Activated T-helper 17 cell treated with anti-CD3 and anti-CD28 coated beads, Interleukin-2, amount 50 U/mL, for 72 hours (primary cell): ENCODE results near the gene RBBP4. TPM values are rescaled to one million over a fixed set of nuclear protein-coding genes. Genes with fewer than 3 reads are reported as not detected.
"Not testable (repeated sequence)": the region's sequence is repeated elsewhere in the genome, so short reads cannot be mapped to it uniquely, and the experiment has no call there.

Source experiments
- ATAC-seq: fragments of 150-1000 bp; cut with Tn5 transposase; replicated peaks from 2 replicates; pipeline ENCODE4 v1.10.0; 2021; ENCODE audit warnings: mild to moderate bottlenecking, moderate library complexity
- H3K27ac Mint-ChIP-seq: one replicate; pipeline ENCODE4 v1.8.0; 2022; ENCODE audit warnings: mixed read lengths
- H3K27me3 Mint-ChIP-seq: one replicate; pipeline ENCODE4 v1.8.0; 2022; ENCODE audit warnings: mixed read lengths
- H3K36me3 Mint-ChIP-seq: one replicate; pipeline ENCODE4 v1.8.0; 2022; ENCODE audit warnings: low read depth, mild to moderate bottlenecking, mixed read lengths
- H3K4me1 Mint-ChIP-seq: one replicate; pipeline ENCODE4 v1.8.0; 2022; ENCODE audit warnings: mixed read lengths
- H3K4me3 Mint-ChIP-seq: one replicate; pipeline ENCODE4 v1.8.0; 2022; ENCODE audit warnings: mild to moderate bottlenecking, mixed read lengths
- H3K9me3 Mint-ChIP-seq: one replicate; pipeline ENCODE4 v1.8.0; 2022; ENCODE audit warnings: mixed read lengths
- total RNA-seq, 2 donors: library from RNA; stranded (reverse); gene quantifications; one replicate each; pipeline ENCODE4 v1.2.3, GENCODE V29; 2022

The RBBP4 gene
- total RNA-seq, 2 donors from 2014 or later = 237 to 326 TPM

DNA sequence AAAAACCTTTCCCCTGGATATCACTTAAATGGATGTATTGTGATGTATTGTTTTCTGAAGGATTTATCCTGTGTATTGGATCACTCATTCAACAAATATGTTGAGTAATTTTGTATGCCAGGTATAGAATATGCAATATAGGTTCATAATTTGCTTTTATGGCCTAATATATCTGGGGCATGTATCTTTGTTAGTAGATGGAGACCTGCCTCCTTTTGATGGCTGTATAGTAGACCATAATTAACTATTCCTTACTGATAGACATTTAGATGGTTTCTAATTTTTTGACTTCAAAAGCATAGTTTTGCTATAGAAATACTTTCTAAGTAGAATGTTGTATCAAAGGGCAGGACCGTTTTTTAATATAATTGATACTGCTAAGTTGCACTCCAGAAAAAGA lies 8.6 kb downstream of the RBBP4 start:
- Mint-ChIP-seq H3K27ac (no peak overlapping the region), H3K4me3 (no peak overlapping the region), H3K4me1 (peaks cover 14% of the 10 kb centered on the region), H3K36me3 (peaks cover 99% of the 10 kb centered on the region), H3K9me3 (no peaks in the 10 kb centered on the region), H3K27me3 (no peaks in the 10 kb centered on the region)
- ATAC-seq = no peak

DNA sequence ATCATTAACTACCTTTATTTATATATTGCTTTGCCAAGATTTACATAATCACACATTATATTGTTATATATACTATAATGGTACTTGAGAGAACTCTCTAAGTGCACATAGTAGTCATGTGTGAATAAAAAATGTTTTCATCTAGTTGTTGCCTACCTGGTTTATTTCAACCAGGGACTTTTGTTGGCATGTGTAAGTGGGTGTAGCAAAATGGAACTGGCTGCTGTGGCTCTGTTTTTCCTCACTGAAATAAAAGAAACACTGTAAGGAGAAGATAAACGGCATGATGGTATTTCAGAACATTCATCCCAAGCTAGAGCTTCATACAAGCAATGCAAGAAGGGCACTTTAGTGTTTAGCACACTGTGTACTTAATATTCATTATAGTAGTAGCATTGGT lies 14.9 kb downstream of the RBBP4 start:
- Mint-ChIP-seq H3K27ac (no peak overlapping the region), H3K36me3 (peaks cover 100% of the 10 kb centered on the region), H3K4me3 (no peak overlapping the region), H3K4me1 (peaks cover 2% of the 10 kb centered on the region), H3K27me3 (no peaks in the 10 kb centered on the region), H3K9me3 (no peaks in the 10 kb centered on the region)
- no peak for ATAC-seq

DNA sequence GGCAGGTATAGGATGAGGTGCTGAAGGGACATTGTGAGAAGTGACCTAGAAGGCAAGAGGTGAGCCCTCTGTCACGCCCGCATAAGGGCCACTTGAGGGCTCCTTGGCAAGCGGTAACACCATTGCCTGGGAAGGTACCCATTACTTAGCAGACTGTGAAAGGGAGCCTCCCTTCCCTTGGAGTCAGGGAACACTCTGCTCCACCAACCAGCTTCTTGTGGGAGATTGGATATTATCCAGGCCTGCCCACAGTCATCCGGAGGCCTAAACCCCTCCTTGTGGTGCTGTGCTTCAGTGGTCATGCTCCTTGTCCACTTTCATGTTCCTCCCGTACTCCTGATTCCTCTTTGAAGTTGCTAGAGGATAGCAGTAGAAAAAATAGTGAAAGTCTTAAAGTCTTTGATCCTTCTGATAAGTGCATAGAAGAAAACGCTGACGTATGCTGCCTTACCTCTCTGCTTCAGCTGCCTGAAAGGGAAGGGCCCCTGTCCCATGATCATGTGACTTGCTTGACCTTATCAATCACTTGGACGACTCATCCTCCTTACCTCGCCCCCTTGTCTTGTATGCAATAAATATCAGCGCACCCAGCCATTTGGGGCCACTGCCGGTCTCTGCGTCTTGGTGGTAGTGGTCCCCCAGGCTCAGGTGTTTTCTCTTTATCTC lies 16.0 kb downstream of the RBBP4 start:
- Mint-ChIP-seq H3K9me3 (no peaks in the 10 kb centered on the region), H3K36me3 (peaks cover 100% of the 10 kb centered on the region), H3K27ac (no peak overlapping the region)

DNA sequence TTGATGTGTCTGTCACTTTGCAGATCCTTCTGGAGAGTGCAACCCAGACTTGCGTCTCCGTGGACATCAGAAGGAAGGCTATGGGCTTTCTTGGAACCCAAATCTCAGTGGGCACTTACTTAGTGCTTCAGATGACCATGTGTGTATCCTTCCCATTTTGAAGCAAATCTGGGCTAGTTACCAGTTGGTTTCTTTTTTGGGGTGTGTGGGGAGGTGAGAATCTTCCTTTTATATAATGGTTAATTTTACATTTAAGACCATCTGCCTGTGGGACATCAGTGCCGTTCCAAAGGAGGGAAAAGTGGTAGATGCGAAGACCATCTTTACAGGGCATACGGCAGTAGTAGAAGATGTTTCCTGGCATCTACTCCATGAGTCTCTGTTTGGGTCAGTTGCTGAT lies 17.7 kb downstream of the RBBP4 start:
- not testable (repeated sequence) for H3K4me3 Mint-ChIP-seq, H3K9me3 Mint-ChIP-seq, ATAC-seq, H3K27ac Mint-ChIP-seq, H3K27me3 Mint-ChIP-seq, H3K4me1 Mint-ChIP-seq
- peaks cover 100% of the 10 kb centered on the region for H3K36me3 Mint-ChIP-seq

More for the DNA sequence above, 16.0 kb downstream of the RBBP4 start:
- Mint-ChIP-seq H3K4me1 (peaks cover 3% of the 10 kb centered on the region), H3K27me3 (no peaks in the 10 kb centered on the region), H3K4me3 (no peak overlapping the region)
- no peak for ATAC-seq

DNA sequence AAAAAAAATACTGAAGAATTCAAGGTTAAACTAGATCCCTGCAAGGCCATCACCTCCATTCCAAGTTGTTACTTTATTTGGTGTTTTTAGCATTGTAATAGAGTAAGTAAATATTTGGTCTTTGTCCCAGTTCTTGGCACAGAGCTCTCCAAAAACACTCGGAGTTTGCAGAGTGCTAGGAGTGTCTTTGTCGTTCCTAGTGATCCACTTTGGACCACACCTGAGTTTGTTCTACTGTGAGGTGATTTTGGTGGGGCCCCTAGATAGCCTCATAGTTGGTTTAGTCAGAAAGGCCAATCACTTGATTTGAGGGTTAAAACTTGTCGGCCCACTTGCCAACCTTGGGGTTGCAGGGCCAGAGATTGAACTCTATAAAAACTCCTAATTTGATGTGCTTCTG lies 25.9 kb downstream of the RBBP4 start:
- Mint-ChIP-seq H3K36me3 (peaks cover 100% of the 10 kb centered on the region), H3K9me3 (no peaks in the 10 kb centered on the region), H3K27ac (no peak overlapping the region), H3K4me1 (no peaks in the 10 kb centered on the region), H3K4me3 (no peak overlapping the region), H3K27me3 (no peaks in the 10 kb centered on the region)
- no peak for ATAC-seq

DNA sequence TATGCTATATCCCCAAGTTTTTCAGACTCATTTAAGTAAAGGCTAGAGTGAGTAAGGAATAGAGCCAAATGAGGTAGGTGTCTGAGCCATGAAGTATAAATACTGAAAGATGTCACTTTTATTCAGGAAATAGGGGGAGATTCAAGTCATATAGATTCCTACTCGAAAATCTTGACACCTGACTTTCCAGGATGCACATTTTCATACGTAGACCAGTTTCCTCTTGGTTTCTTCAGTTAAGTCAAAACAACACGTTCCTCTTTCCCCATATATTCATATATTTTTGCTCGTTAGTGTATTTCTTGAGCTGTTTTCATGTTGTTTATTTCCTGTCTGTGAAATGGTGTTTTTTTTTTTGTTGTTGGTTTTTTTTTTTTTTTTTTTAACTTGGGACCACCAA lies 29.0 kb downstream of the RBBP4 start:
- not testable (repeated sequence) for H3K27ac Mint-ChIP-seq, ATAC-seq, H3K4me1 Mint-ChIP-seq, H3K4me3 Mint-ChIP-seq, H3K9me3 Mint-ChIP-seq, H3K27me3 Mint-ChIP-seq
- H3K36me3 Mint-ChIP-seq = peaks cover 97% of the 10 kb centered on the region

DNA sequence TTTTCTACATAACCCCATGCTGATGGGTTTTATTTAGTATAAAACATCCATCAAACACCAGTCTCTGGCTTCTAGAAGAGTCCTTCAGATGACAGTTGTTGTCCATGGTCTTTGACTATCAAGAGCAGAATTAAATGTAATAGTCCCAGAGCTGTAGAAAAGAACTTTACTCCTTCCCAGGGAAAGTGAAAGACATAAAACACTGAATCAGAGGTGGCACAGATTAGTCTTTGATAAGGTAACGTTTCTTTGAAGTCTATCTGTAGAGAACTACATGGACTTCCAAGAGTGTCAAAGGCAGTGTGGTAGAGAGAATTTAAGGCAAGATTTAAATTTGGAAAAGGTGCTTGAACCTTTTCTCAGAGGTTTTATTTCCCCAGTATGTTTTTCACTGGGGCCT lies 29.6 kb downstream of the RBBP4 start:
- no peaks in the 10 kb centered on the region for H3K9me3 Mint-ChIP-seq
- H3K27ac Mint-ChIP-seq = no peak overlapping the region
- H3K36me3 Mint-ChIP-seq = peaks cover 97% of the 10 kb centered on the region
- H3K4me1 Mint-ChIP-seq = peaks cover 5% of the 10 kb centered on the region
- no peaks in the 10 kb centered on the region for H3K27me3 Mint-ChIP-seq
- ATAC-seq = no peak
- H3K4me3 Mint-ChIP-seq = no peak overlapping the region

DNA sequence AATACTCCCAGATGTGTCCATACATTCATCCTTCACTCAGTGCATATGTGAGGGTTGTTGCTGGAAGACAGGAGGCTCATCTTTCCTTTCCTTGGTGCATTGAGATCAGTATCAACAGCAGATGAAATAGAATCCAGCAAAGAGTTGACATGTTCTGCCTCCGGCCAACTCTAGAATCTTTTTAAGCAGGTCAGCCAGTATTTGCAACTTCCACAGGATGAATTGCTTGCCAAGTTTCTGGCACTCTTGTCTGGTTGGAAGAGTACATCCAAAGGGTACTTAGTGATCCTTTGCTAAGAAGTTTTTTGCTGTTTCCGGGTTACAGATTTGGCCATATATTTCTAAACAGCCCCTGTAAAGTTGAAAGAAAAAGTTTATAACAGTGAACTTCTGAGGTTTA lies 30.5 kb downstream of the RBBP4 start:
- H3K4me1 Mint-ChIP-seq = peaks cover 5% of the 10 kb centered on the region
- H3K4me3 Mint-ChIP-seq = no peak overlapping the region
- ATAC-seq = no peak
- H3K9me3 Mint-ChIP-seq = no peaks in the 10 kb centered on the region
- no peaks in the 10 kb centered on the region for H3K27me3 Mint-ChIP-seq
- H3K27ac Mint-ChIP-seq = no peak overlapping the region
- peaks cover 97% of the 10 kb centered on the region for H3K36me3 Mint-ChIP-seq

DNA sequence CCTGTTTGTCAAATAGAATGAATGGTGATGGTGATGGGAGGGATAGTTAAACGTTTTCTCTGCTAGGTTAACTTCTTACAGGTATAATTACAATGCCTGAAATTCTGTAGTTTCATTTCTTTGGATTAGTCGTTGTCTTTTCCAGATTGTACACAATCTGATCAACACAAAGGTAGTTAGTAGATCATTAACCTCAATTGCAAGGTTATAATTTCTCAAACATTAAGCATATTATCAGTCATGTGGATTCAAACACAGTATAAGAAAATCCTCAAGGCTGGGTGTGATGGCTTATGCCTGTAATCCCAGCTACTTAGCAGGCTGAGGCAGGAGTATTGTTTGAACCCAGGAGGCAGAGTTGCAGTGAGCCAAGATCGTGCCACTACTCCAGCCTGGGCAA lies 31.0 kb downstream of the RBBP4 start:
- no peak overlapping the region for H3K27ac Mint-ChIP-seq
- no peaks in the 10 kb centered on the region for H3K9me3 Mint-ChIP-seq
- no peak overlapping the region for H3K4me3 Mint-ChIP-seq
- ATAC-seq = no peak
- H3K36me3 Mint-ChIP-seq = peaks cover 97% of the 10 kb centered on the region
- H3K4me1 Mint-ChIP-seq = peaks cover 5% of the 10 kb centered on the region
- no peaks in the 10 kb centered on the region for H3K27me3 Mint-ChIP-seq

DNA sequence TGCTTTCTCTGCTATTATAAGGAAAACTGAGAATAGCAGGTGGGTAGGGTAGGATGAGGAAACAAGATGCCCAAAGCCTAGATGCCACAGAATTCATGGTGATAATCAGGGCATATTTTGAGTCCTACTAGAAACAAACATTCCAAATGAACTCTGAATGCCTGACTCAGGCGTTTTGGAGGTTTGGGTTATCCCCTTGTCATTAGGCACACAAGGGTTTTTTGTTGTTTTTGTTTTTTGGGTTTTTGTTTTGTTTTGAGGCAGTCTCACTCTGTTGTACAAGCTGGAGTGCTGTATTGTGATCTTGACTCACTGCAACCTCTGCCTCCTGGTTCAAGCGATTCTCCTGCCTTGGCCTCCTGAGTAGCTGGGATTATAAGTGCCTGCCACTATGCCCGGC lies 32.4 kb downstream of the RBBP4 start:
- ATAC-seq = peak; percentile 19
- Mint-ChIP-seq H3K9me3 (no peaks in the 10 kb centered on the region), H3K4me3 (no peak overlapping the region), H3K27me3 (no peaks in the 10 kb centered on the region), H3K27ac (no peak overlapping the region), H3K4me1 (peaks cover 5% of the 10 kb centered on the region), H3K36me3 (peaks cover 84% of the 10 kb centered on the region)

DNA sequence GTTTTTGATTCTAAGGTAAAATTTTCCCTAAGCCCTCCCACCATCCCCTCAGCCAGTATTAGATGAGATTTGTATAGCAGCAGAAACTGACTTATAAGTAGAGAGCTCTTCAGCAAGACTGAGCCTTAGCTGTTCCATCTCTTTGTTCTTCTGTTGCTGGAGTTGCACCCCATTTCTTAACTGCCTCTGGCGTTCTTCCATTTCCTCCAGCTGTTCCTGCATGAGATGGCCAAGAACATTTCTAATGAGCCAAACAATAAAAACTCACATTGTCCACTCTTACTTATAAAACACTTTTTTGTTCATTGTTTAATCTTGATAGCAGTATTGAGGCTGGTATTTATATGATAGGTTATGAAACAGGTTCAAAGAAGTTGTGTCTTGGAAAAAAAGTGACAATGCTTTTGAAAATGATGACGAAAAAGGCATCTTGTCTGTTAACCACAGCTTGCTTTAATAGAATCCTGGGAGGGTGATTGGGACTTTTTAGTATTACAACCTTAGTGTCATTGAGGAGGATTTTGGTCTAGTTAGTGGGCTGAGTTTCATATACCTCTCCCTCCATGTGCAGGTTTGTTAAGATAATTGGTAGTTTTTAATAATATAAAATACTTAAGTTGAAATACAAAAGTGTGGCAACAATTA lies 33.3 kb downstream of the RBBP4 start:
- ATAC-seq = no peak
- Mint-ChIP-seq H3K27ac (peak overlapping the region; percentile 42), H3K4me1 (peaks cover 5% of the 10 kb centered on the region), H3K27me3 (no peaks in the 10 kb centered on the region), H3K36me3 (peaks cover 75% of the 10 kb centered on the region), H3K4me3 (no peak overlapping the region), H3K9me3 (no peaks in the 10 kb centered on the region)

DNA sequence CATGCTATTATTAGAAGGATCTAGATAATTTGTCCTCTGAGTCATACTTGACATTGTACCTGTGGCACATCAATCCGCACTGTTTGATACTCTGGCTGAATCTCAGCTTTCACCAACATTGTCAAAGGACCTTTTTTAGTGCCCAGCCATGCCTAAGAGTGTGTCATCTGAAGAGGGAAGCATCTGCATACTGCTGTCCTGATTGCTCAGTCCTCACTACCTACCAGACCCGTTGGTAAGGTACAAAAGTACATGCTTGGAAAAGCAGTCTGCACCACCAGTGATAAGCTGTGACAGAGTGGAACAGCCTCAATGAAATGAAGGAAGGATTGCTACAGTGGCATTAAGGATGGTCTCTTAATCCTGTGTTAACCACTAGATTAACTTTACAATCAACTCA lies 34.5 kb downstream of the RBBP4 start:
- no peaks in the 10 kb centered on the region for H3K27me3 Mint-ChIP-seq
- no peaks in the 10 kb centered on the region for H3K9me3 Mint-ChIP-seq
- H3K4me3 Mint-ChIP-seq = no peak overlapping the region
- H3K4me1 Mint-ChIP-seq = peaks cover 5% of the 10 kb centered on the region
- H3K36me3 Mint-ChIP-seq = peaks cover 63% of the 10 kb centered on the region
- H3K27ac Mint-ChIP-seq = no peak overlapping the region
- ATAC-seq = no peak

DNA sequence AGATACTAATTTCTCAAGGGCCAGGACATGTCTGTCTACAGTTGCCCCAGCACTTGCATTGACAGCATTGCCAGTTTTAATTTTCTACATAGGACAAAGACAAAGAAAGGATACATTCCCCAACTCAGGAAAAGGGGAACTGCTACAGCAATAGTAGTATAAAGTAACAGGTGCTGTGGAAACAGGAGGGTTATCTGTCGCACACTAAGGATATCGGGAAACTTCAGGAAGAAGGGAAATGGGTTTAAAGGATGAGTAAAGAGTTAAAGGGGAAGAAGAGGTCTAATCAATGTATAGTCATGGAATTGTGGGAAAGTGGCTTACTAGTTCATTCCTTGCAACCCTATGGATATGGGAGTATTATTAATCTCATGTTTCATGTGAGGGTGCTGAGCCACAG lies 35.4 kb downstream of the RBBP4 start:
- peaks cover 5% of the 10 kb centered on the region for H3K4me1 Mint-ChIP-seq
- no peak overlapping the region for H3K27ac Mint-ChIP-seq

DNA sequence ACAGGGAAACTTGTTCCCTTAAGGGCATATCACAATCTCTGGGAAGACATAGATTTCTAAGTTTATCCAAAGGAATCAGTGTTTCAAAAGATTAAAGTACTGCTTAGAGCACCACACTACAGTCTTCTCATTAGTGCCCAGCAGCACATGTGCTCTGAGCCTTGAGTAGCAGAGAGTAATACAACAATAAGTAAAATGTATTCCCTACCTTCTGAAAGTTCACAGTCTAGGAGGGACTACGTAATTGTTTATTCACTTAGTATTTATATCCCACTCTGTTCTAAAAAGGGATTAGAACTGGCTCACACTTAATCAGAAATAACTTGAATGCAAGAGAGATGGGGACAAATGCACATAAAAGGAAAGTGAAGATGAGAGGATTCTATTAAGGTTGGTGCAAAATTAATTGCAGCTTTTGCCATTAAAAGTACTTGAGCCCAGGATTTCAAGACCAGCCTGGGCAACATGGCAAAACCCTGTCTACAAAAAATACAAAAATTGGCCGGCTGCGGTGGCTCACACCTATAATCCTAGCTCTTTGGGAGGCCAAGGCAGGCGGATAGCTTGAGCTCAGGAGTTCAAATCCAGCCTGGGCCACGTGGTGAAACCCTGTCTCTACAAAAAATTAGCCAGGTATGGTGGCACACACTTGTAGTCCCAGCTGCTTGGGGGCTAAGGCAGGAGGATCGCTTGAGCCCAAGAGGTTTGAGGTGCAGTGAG lies 42.6 kb downstream of the RBBP4 start:
- Mint-ChIP-seq H3K4me3 (no peak overlapping the region), H3K36me3 (no peaks in the 10 kb centered on the region), H3K27me3 (no peaks in the 10 kb centered on the region), H3K27ac (no peak overlapping the region), H3K9me3 (no peaks in the 10 kb centered on the region), H3K4me1 (no peaks in the 10 kb centered on the region)
- ATAC-seq = no peak

More for the DNA sequence above, 35.4 kb downstream of the RBBP4 start:
- Mint-ChIP-seq H3K9me3 (no peaks in the 10 kb centered on the region), H3K27me3 (no peaks in the 10 kb centered on the region), H3K4me3 (no peak overlapping the region), H3K36me3 (peaks cover 54% of the 10 kb centered on the region)
- no peak for ATAC-seq
